ENCODE results near the gene QPCTL.

- TF ChIP-seq CTCF (IDR thresholded peaks at IDR 0.05 in 4 of 5, conservative IDR thresholded peaks at IDR 0.05 in 1 of 5): no peak
- no peak for TF ChIP-seq POLR2A (IDR thresholded peaks at IDR 0.05)
Measured at GRCh38 chr19:45742969-45743368, 50.5 kb downstream of the QPCTL start.
